ENCODE results near the gene CPN2. TPM values are rescaled to one million over a fixed set of nuclear protein-coding genes. Genes with fewer than 3 reads are reported as not detected.
A peak's percentile ranks its signal among the peaks of the same experiment; 100 is the strongest.

Gene CPN2
- total RNA-seq, 1 experiment from 2014 or later = not detected

GRCh38 chr3:194384569-194385001, 33.5 kb upstream of the CPN2 start:
- Histone ChIP-seq H2BK20ac (ENCODE audit: low read depth, low read length, poor library complexity, severe bottlenecking) (no peak overlapping the region), H3K23ac (ENCODE audit: insufficient read length, low read depth, low read length) (no peak overlapping the region), H4K91ac (ENCODE audit: insufficient read length, low read depth, low read length) (no peak overlapping the region), H3T11ph (ENCODE audit: low read length) (no peak overlapping the region), H3K79me2 (ENCODE audit: insufficient read depth, low read length) (no peaks in the 10 kb centered on the region), H3K14ac (ENCODE audit: insufficient read depth, low read length) (no peak overlapping the region; the same call in 1 of the 2 replicates), H3K18ac (ENCODE audit: insufficient read length, low read depth, low read length) (no peak overlapping the region), H3K4me2 (ENCODE audit: insufficient read depth, insufficient read length, low read length) (no peak overlapping the region), H3K4ac (ENCODE audit: low read depth, low read length) (no peak overlapping the region), H3K9ac (ENCODE audit: extremely low read depth, insufficient read length, low read length) (no peak overlapping the region), H2AK5ac (ENCODE audit: insufficient read length, low read length) (no peak overlapping the region), H3K9me3 (ENCODE audit: control insufficient read depth, low read depth, low read length) (no peaks in the 10 kb centered on the region), H3K27me3 (ENCODE audit: insufficient read depth, low read length) (no peaks in the 10 kb centered on the region), H3K4me1 (ENCODE audit: insufficient read depth, low read length) (no peaks in the 10 kb centered on the region; the same call in 1 of the 2 replicates), H3K79me1 (ENCODE audit: insufficient read depth, low read depth, low read length, poor library complexity, severe bottlenecking) (no peaks in the 10 kb centered on the region), H3K27ac (ENCODE audit: insufficient read length, low read depth, low read length) (no peak overlapping the region), H2BK12ac (ENCODE audit: insufficient read length, low read depth, low read length) (no peak overlapping the region), H4K20me1 (ENCODE audit: control insufficient read depth, insufficient read depth, insufficient read length) (no peaks in the 10 kb centered on the region), H4K8ac (replicated peaks; ENCODE audit: insufficient read length, low read depth, low read length) (peak overlapping the region; percentile 58), H2BK5ac (ENCODE audit: insufficient read length, low read length) (no peak overlapping the region), H2AFZ (ENCODE audit: low read length) (no peak overlapping the region), H3K56ac (ENCODE audit: insufficient read length, low read depth, low read length) (no peak overlapping the region), H2BK120ac (ENCODE audit: low read depth, low read length, poor library complexity, severe bottlenecking) (no peak overlapping the region), H4K5ac (ENCODE audit: insufficient read length, low read depth, low read length) (no peak overlapping the region), H3K23me2 (ENCODE audit: insufficient read length, low read depth, low read length, poor library complexity, severe bottlenecking) (no peaks in the 10 kb centered on the region), H2BK15ac (ENCODE audit: low read depth, low read length) (no peak overlapping the region)
- Mint-ChIP-seq H3K36me3 (ENCODE audit: insufficient read depth in 1 of 3, low read depth in 3 of 3) (no peaks in the 10 kb centered on the region), H3K9me3 (no peaks in the 10 kb centered on the region), H3K4me1 (peaks cover 39 to 53% of the 10 kb centered on the region in 2 experiments), H3K27me3 (ENCODE audit: low read depth) (peaks cover 6% of the 10 kb centered on the region), H3K27ac (no peak overlapping the region), H3K4me3 (no peak overlapping the region)
- TF ChIP-seq, protein P1, sequence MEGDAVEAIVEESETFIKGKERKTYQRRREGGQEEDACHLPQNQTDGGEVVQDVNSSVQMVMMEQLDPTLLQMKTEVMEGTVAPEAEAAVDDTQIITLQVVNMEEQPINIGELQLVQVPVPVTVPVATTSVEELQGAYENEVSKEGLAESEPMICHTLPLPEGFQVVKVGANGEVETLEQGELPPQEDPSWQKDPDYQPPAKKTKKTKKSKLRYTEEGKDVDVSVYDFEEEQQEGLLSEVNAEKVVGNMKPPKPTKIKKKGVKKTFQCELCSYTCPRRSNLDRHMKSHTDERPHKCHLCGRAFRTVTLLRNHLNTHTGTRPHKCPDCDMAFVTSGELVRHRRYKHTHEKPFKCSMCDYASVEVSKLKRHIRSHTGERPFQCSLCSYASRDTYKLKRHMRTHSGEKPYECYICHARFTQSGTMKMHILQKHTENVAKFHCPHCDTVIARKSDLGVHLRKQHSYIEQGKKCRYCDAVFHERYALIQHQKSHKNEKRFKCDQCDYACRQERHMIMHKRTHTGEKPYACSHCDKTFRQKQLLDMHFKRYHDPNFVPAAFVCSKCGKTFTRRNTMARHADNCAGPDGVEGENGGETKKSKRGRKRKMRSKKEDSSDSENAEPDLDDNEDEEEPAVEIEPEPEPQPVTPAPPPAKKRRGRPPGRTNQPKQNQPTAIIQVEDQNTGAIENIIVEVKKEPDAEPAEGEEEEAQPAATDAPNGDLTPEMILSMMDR (conservative IDR thresholded peaks at IDR 0.05) = no peak
- peak; percentile 20 for DNase-seq
- no CpG with 5 or more reads among the region's 12 CpGs for WGBS (ENCODE audit: extremely low coverage, insufficient read length, low lambda C conversion rate)

All from H9 (cell line).